T-helper 1 cell (primary cell): ENCODE data around the gene NBEAL2.

Experiments used
- DNase-seq, 5 donors: peaks; one replicate each; pipeline ENCODE4 v3.0.0-alpha.2; 2012 to 2020

The NBEAL2 gene

GRCh38 chr3:47000198-47000815 is 20.8 kb downstream of the NBEAL2 start:
- DNase-seq, result no peak

- no peak for DNase-seq
Observed at GRCh38 chr3:47000922-47001730, 21.7 kb downstream of the NBEAL2 start.

GRCh38 chr3:47001731-47002170 is 22.3 kb downstream of the NBEAL2 start:
- no peak for DNase-seq

GRCh38 chr3:47002171-47003055 is 22.9 kb downstream of the NBEAL2 start:
- no peak for DNase-seq

GRCh38 chr3:47003056-47003410 is 23.6 kb downstream of the NBEAL2 start:
- DNase-seq, result no peak

GRCh38 chr3:47003461-47004368 is 24.2 kb downstream of the NBEAL2 start:
- no peak for DNase-seq

- DNase-seq, result no peak
Observed at GRCh38 chr3:47004369-47005211, 25.1 kb downstream of the NBEAL2 start.

GRCh38 chr3:47005212-47006144 is 26.0 kb downstream of the NBEAL2 start:
- DNase-seq, result no peak

GRCh38 chr3:47006145-47006651 is 26.7 kb downstream of the NBEAL2 start:
- no peak for DNase-seq

- no peak for DNase-seq
Observed at GRCh38 chr3:47007001-47007400, 27.5 kb downstream of the NBEAL2 start.

- no peak for DNase-seq
Observed at GRCh38 chr3:47007482-47008233, 28.2 kb downstream of the NBEAL2 start.

GRCh38 chr3:47008234-47008796 is 28.8 kb downstream of the NBEAL2 start:
- DNase-seq, result no peak

GRCh38 chr3:47008851-47009224 is 29.4 kb downstream of the NBEAL2 start:
- no peak for DNase-seq

GRCh38 chr3:47009225-47010110 is 30.0 kb downstream of the NBEAL2 start:
- DNase-seq, result peak; percentile 37 to 69 (median 58)

- no peak for DNase-seq
Observed at GRCh38 chr3:47010111-47010712, 30.7 kb downstream of the NBEAL2 start.

GRCh38 chr3:47010910-47011309 is 31.4 kb downstream of the NBEAL2 start:
- no peak for DNase-seq

- no peak for DNase-seq
Observed at GRCh38 chr3:47011371-47011770, 31.9 kb downstream of the NBEAL2 start.
